H1 (cell line): ENCODE results near the gene PAFAH1B1. TPM values are rescaled to one million over a fixed set of nuclear protein-coding genes. Genes with fewer than 3 reads are reported as not detected.

ENCODE experiments used
- CTCF ChIA-PET: fragments of 300-600 bp; sonication (Branson Sonifier 250); formaldehyde crosslinking; loops from one replicate; lab custom pipeline; 2021; ENCODE audit not compliant: partially characterized antibody; lab: Charles Lee
- POLR2A ChIA-PET: fragments of 300-600 bp; sonication (Branson Sonifier 250); formaldehyde crosslinking; loops from one replicate; lab custom pipeline; 2021; ENCODE audit warnings: inconsistent platforms; ENCODE audit not compliant: partially characterized antibody; lab: Charles Lee
- DNase-seq, 2 experiments: peaks; one replicate each; pipeline versions ENCODE4 v3.0.0 to v3.0.0-alpha.2; 2010 to 2022; ENCODE audit warnings: low spot score in 2 of 2, low read depth in 1 of 2, mixed read lengths in 1 of 2
- FAIRE-seq: peaks from 2 replicates; lab custom pipeline; 2011; peaks lifted over from hg19 to GRCh38; lab: Jason Lieb, UNC
- H2AFZ ChIP-seq: 2 replicates; pipeline ENCODE4 v1.8.1; 2012; ENCODE audit warnings: low read length, inconsistent platforms
- H2AK5ac ChIP-seq: 2 replicates; pipeline ENCODE4 v1.6.1; 2013; ENCODE audit warnings: low read depth, low read length
- H2BK120ac ChIP-seq: replicated peaks from 2 replicates; pipeline ENCODE3; 2013; ENCODE audit warnings: low read depth, low read length, inconsistent platforms
- H2BK12ac ChIP-seq: 2 replicates; pipeline ENCODE4 v1.6.1; 2013; ENCODE audit warnings: low read depth, low read length
- H2BK15ac ChIP-seq: 2 replicates; pipeline ENCODE4 v1.6.1; 2013; ENCODE audit warnings: low read length
- H2BK20ac ChIP-seq: 2 replicates; pipeline ENCODE4 v1.6.1; 2013; ENCODE audit warnings: low read length
- H2BK5ac ChIP-seq: 2 replicates; pipeline ENCODE4 v1.6.1; 2013; ENCODE audit warnings: low read depth, low read length
- H3K14ac ChIP-seq: 2 replicates; pipeline ENCODE4 v1.6.1; 2013; ENCODE audit warnings: inconsistent platforms; ENCODE audit not compliant: insufficient read length
- H3K18ac ChIP-seq: 2 replicates; pipeline ENCODE4 v1.6.1; 2013; ENCODE audit warnings: low read length; ENCODE audit errors: extremely low read depth
- H3K23ac ChIP-seq: 2 replicates; pipeline ENCODE4 v1.6.1; 2013; ENCODE audit warnings: inconsistent platforms; ENCODE audit not compliant: insufficient read length
- H3K23me2 ChIP-seq: 2 replicates; pipeline ENCODE4 v1.6.1; 2013; ENCODE audit warnings: low read depth, low read length
- H3K27ac ChIP-seq: 2 replicates; pipeline ENCODE4 v1.6.1; 2011; ENCODE audit warnings: low read depth, low read length, inconsistent platforms
- H3K27me3 ChIP-seq, 4 experiments: replicated peaks in 1 of 4; 1 replicate in 1 of 4; 2 replicates in 3 of 4; pipeline versions ENCODE4 v1.6.1 to v1.8.1; 2011 to 2013; ENCODE audit warnings: low read length in 3 of 4, mild to moderate bottlenecking in 3 of 4, inconsistent platforms in 2 of 4, mixed read lengths in 2 of 4, moderate library complexity in 1 of 4; ENCODE audit not compliant: control insufficient read depth in 3 of 4, insufficient read depth in 3 of 4; ENCODE audit errors: extremely low read depth in 1 of 4
- H3K36me3 ChIP-seq, 4 experiments: 2 replicates each; pipeline versions ENCODE4 v1.6.1 to v1.8.1; 2011 to 2013; ENCODE audit warnings: mild to moderate bottlenecking in 4 of 4, low read length in 3 of 4, moderate library complexity in 2 of 4, control low read depth in 1 of 4, inconsistent platforms in 1 of 4; ENCODE audit not compliant: insufficient read depth in 4 of 4, control insufficient read depth in 2 of 4
- H3K4ac ChIP-seq: replicated peaks from 2 replicates; pipeline ENCODE3; 2013; ENCODE audit warnings: low read length, low read depth, mixed read lengths, inconsistent platforms; ENCODE audit not compliant: insufficient read length
- H3K4me1 ChIP-seq, 4 experiments: replicated peaks in 1 of 4; 1 replicate in 1 of 4; 2 replicates in 3 of 4; pipeline versions ENCODE4 v1.6.1 to v1.8.1; 2011 to 2013; ENCODE audit warnings: low read length in 3 of 4, inconsistent platforms in 2 of 4, mixed read lengths in 1 of 4; ENCODE audit not compliant: insufficient read depth in 4 of 4, control insufficient read depth in 3 of 4
- H3K4me2 ChIP-seq, 2 experiments: 2 replicates each; pipeline versions ENCODE4 v1.6.1 to v1.8.1; 2011 to 2013; ENCODE audit warnings: low read depth in 2 of 2, low read length in 2 of 2, control low read depth in 1 of 2, inconsistent platforms in 1 of 2, mild to moderate bottlenecking in 1 of 2; ENCODE audit not compliant: insufficient read depth in 1 of 2
- H3K4me3 ChIP-seq, 4 experiments: fragments of 200-600, 300-600 bp in 1 of 4; sonication (generic), shearing (Covaris generic), sonication (Bioruptor Twin) in 1 of 4; 2 replicates each; pipeline versions ENCODE4 v1.5.1 to v1.8.1; 2011 to 2016; ENCODE audit warnings: low read length in 4 of 4, low read depth in 3 of 4, control low read depth in 2 of 4, inconsistent platforms in 2 of 4, mild to moderate bottlenecking in 2 of 4, mixed read lengths in 1 of 4, moderate library complexity in 1 of 4; ENCODE audit not compliant: insufficient read depth in 2 of 4; ENCODE audit errors: extremely low read depth in 1 of 4
- H3K56ac ChIP-seq: replicated peaks from 2 replicates; pipeline ENCODE3; 2013; ENCODE audit warnings: low read depth, mild to moderate bottlenecking, mixed read lengths, low read length, inconsistent platforms; ENCODE audit not compliant: insufficient read length
- H3K79me1 ChIP-seq: 2 replicates; pipeline ENCODE4 v1.6.1; 2013; ENCODE audit warnings: low read depth, low read length, control low read depth
- H3K79me2 ChIP-seq, 2 experiments: 2 replicates each; pipeline versions ENCODE4 v1.6.1 to v1.8.1; 2012 to 2013; ENCODE audit warnings: low read length in 2 of 2, mild to moderate bottlenecking in 2 of 2, inconsistent platforms in 1 of 2; ENCODE audit not compliant: insufficient read depth in 2 of 2, control insufficient read depth in 1 of 2
- H3K9ac ChIP-seq, 4 experiments: replicated peaks in 1 of 4; 1 replicate in 1 of 4; 2 replicates in 3 of 4; pipeline versions ENCODE4 v1.6.1 to v1.8.1; 2011 to 2013; ENCODE audit warnings: low read depth in 3 of 4, low read length in 3 of 4, control low read depth in 2 of 4, mild to moderate bottlenecking in 2 of 4, moderate library complexity in 2 of 4, inconsistent platforms in 1 of 4; ENCODE audit errors: extremely low read depth in 1 of 4
- H3K9me3 ChIP-seq, 2 experiments: 2 replicates each; pipeline versions ENCODE4 v1.6.1 to v1.8.1; 2012 to 2013; ENCODE audit warnings: mild to moderate bottlenecking in 2 of 2, moderate library complexity in 2 of 2, control low read depth in 1 of 2, inconsistent platforms in 1 of 2, low read depth in 1 of 2, low read length in 1 of 2, mixed read lengths in 1 of 2; ENCODE audit not compliant: insufficient read depth in 2 of 2
- H4K20me1 ChIP-seq, 2 experiments: replicated peaks in 1 of 2; 2 replicates each; pipeline versions ENCODE3 to v1.8.1; 2011 to 2013; ENCODE audit warnings: inconsistent platforms in 2 of 2, low read length in 2 of 2, mild to moderate bottlenecking in 1 of 2; ENCODE audit not compliant: insufficient read depth in 2 of 2, control insufficient read depth in 1 of 2
- H4K5ac ChIP-seq: 2 replicates; pipeline ENCODE4 v1.6.1; 2013; ENCODE audit warnings: low read length, low read depth, mixed read lengths, inconsistent platforms; ENCODE audit not compliant: insufficient read length
- H4K8ac ChIP-seq: 2 replicates; pipeline ENCODE4 v1.8.0; 2013; ENCODE audit warnings: mild to moderate bottlenecking, moderate library complexity, low read length, inconsistent platforms; ENCODE audit not compliant: insufficient read depth; ENCODE audit errors: extremely low read depth
- H4K91ac ChIP-seq: replicated peaks from 2 replicates; pipeline ENCODE3; 2013; ENCODE audit warnings: low read length, mixed read lengths, inconsistent platforms; ENCODE audit not compliant: insufficient read length
- ASH2L ChIP-seq: fragments of 200-600, 300-600 bp; sonication (generic); IDR thresholded peaks from one replicate; pipeline ENCODE4 v1.7.1; 2017; ENCODE audit warnings: low read length
- BCL11A ChIP-seq, 2 experiments: IDR thresholded peaks; one replicate each; pipeline ENCODE4 v1.6.1; 2011; ENCODE audit warnings: low read depth in 2 of 2, low read length in 2 of 2, mild to moderate bottlenecking in 2 of 2
- KDM5A ChIP-seq: fragments of 200-600 bp; IDR thresholded peaks from 2 replicates; pipeline ENCODE4 v1.7.1; 2012; ENCODE audit warnings: mild to moderate bottlenecking, low read length, inconsistent platforms, mixed read lengths
- RXRA ChIP-seq: IDR thresholded peaks from 2 replicates; pipeline ENCODE4 v1.6.1; 2011; ENCODE audit warnings: low read depth, mild to moderate bottlenecking, low read length, moderate library complexity; ENCODE audit not compliant: insufficient read depth
- WGBS, 2 experiments: shearing (Covaris generic) in 1 of 2; methylation state at CpG; one replicate each; pipeline versions ENCODE4 v1.1.6 to v1.1.7; 2013 to 2015; ENCODE audit warnings: low lambda C conversion rate in 2 of 2, mixed read lengths in 2 of 2, inconsistent platforms in 1 of 2, low coverage in 1 of 2, missing lambda C conversion rate in 1 of 2; ENCODE audit not compliant: insufficient replicate concordance in 2 of 2, insufficient coverage in 1 of 2, insufficient read length in 1 of 2; ENCODE audit errors: extremely low coverage in 1 of 2, missing lambda C conversion rate in 1 of 2; 5-methylcytosine and 5-hydroxymethylcytosine counted together
- polyA plus RNA-seq, 7 experiments: library from polyadenylated mRNA; depleted of rRNA in 3 of 7; stranded (reverse) in 5 of 7; unstranded in 2 of 7; fragments of >200 nt in 5 of 7; fragments of 200-250 nt in 2 of 7; gene quantifications; 1 replicate in 5 of 7; 2 replicates in 1 of 7; 4 replicates in 1 of 7; pipeline versions ENCODE4 v1.2.1 to v1.2.3, GENCODE V29; 2011 to 2013; ENCODE audit warnings: missing spikeins in 2 of 7, mixed read lengths in 2 of 7
- total RNA-seq: library from RNA; stranded (reverse); fragmentation: NEBNext Ultra II Directional; extraction: Animal tissue kit (Norgen Biotek cat#: 25700); gene quantifications from 2 replicates; pipeline ENCODE4 v1.2.1, GENCODE V29; 2021

PAFAH1B1 gene
- total and polyA plus RNA-seq, 2 of the 8 experiments (the other 6 are each of a cell fraction or from before 2014, with no cell fraction given), result 42.0 to 152 TPM

GRCh38 chr17:2708585-2709182 lies 115.2 kb downstream of the PAFAH1B1 start:
- no peak overlapping the region for H2BK20ac ChIP-seq
- peaks cover 0 to 9% (median 6%) of the 10 kb centered on the region in 4 experiments; a peak in 5 of 7 replicates for H3K27me3 ChIP-seq
- WGBS, 2 experiments, result 88% methylated on average over 7 of the region's 21 CpGs; no CpG with 5 or more reads in 1 of the 2 experiments
- H3K27ac ChIP-seq, result no peak overlapping the region
- H4K91ac ChIP-seq, result no peak overlapping the region
- peaks cover 7% of the 10 kb centered on the region; the same call in 1 of the 2 replicates for H3K23me2 ChIP-seq
- ChIA-PET CTCF (interaction anchor here (0.7 to 5.8 kb wide), 5 partner anchors 9 to 87 kb away, joined by 3 to 62 read pairs (median 11); no protein-coding TSS in a partner anchor), POLR2A (interaction anchor here (0.6 to 3.0 kb wide), 7 partner anchors 17 to 316 kb away, joined by 3 to 16 read pairs (median 3); no protein-coding TSS in a partner anchor)
- peak overlapping the region; percentile 19; the same call in 1 of the 2 replicates for H3K18ac ChIP-seq
- H3K79me2 ChIP-seq, result peaks cover 21 to 60% of the 10 kb centered on the region in 2 experiments; a peak in 3 of 4 replicates
- H3K4me1 ChIP-seq, result peaks cover 4 to 35% (median 26%) of the 10 kb centered on the region in 4 experiments
- no peak overlapping the region for H2BK15ac ChIP-seq
- no peak overlapping the region for H2BK12ac ChIP-seq
- no peak overlapping the region for H3K4ac ChIP-seq
- no peaks in the 10 kb centered on the region for H3K36me3 ChIP-seq
- no peak overlapping the region for H3K14ac ChIP-seq
- H2AFZ ChIP-seq, result no peak overlapping the region
- H3K79me1 ChIP-seq, result peaks cover 17% of the 10 kb centered on the region
- H3K4me3 ChIP-seq, result no peak overlapping the region
- H3K23ac ChIP-seq, result no peak overlapping the region
- FAIRE-seq (no peak), DNase-seq (no peak)
- H4K5ac ChIP-seq, result no peak overlapping the region
- peaks cover 10 to 30% of the 10 kb centered on the region in 2 experiments for H4K20me1 ChIP-seq
- H3K4me2 ChIP-seq, result no peak overlapping the region
- no peak overlapping the region for H3K56ac ChIP-seq
- no peak overlapping the region for H2BK5ac ChIP-seq
- peak overlapping the region; percentile 27; the same call in 1 of the 2 replicates for H2AK5ac ChIP-seq
- H3K9me3 ChIP-seq, result no peaks in the 10 kb centered on the region
- H4K8ac ChIP-seq, result peak overlapping the region; percentile 29; the same call in 1 of the 2 replicates
- H2BK120ac ChIP-seq, result no peak overlapping the region
- H3K9ac ChIP-seq, result no peak overlapping the region
- no peak for TF ChIP-seq RXRA
- no peak for TF ChIP-seq KDM5A
- TF ChIP-seq ASH2L, result no peak
- no peak for TF ChIP-seq BCL11A (IDR thresholded peaks at IDR 0.05; ENCODE audit: low read depth in 2 of 2, low read length in 2 of 2)
